Measurements from ENCODE around the gene SGK1.
"Not testable (repeated sequence)": the region's sequence is repeated elsewhere in the genome, so short reads cannot be mapped to it uniquely, and the experiment has no call there.

Gene SGK1

GRCh38 chr6:134326192-134326591, 8.3 kb upstream of the SGK1 start:
- not testable (repeated sequence) for DNase-seq

- no peak for DNase-seq
Measured at GRCh38 chr6:134324766-134325165, 6.9 kb upstream of the SGK1 start.

GRCh38 chr6:134324141-134324540, 6.2 kb upstream of the SGK1 start:
- no peak for DNase-seq

GRCh38 chr6:134323698-134324097, 5.8 kb upstream of the SGK1 start:
- no peak for DNase-seq

GRCh38 chr6:134323294-134323693, 5.4 kb upstream of the SGK1 start:
- DNase-seq, result no peak

- DNase-seq, result peak; percentile 83
Measured at GRCh38 chr6:134322216-134322615, 4.3 kb upstream of the SGK1 start.

GRCh38 chr6:134321246-134321645, 3.3 kb upstream of the SGK1 start:
- no peak for DNase-seq

- not testable (repeated sequence) for DNase-seq
Measured at GRCh38 chr6:134319686-134320085, 1.8 kb upstream of the SGK1 start.

- no peak for DNase-seq
Measured at GRCh38 chr6:134318974-134319281, 1.0 kb upstream of the SGK1 start.

GRCh38 chr6:134318236-134318973, 493 bp upstream of the SGK1 start:
- DNase-seq, result no peak

- no peak for DNase-seq
Measured at GRCh38 chr6:134316733-134317431, 1.0 kb downstream of the SGK1 start.

- DNase-seq, result no peak
Measured at GRCh38 chr6:134315974-134316441, 1.9 kb downstream of the SGK1 start.

- DNase-seq, result no peak
Measured at GRCh38 chr6:134315189-134315588, 2.7 kb downstream of the SGK1 start.

GRCh38 chr6:134314006-134314821, 3.7 kb downstream of the SGK1 start:
- no peak for DNase-seq

- DNase-seq, result no peak
Measured at GRCh38 chr6:134312038-134312660, 5.8 kb downstream of the SGK1 start.

GRCh38 chr6:134310817-134311216, 7.1 kb downstream of the SGK1 start:
- DNase-seq, result no peak

GRCh38 chr6:134309983-134310605, 7.8 kb downstream of the SGK1 start:
- DNase-seq, result peak; percentile 57

GRCh38 chr6:134309227-134309626, 8.7 kb downstream of the SGK1 start:
- no peak for DNase-seq

- no peak for DNase-seq
Measured at GRCh38 chr6:134308800-134309199, 9.1 kb downstream of the SGK1 start.

GRCh38 chr6:134307870-134308269, 10.0 kb downstream of the SGK1 start:
- DNase-seq, result no peak

GRCh38 chr6:134307075-134307474, 10.8 kb downstream of the SGK1 start:
- DNase-seq, result no peak

- not testable (repeated sequence) for DNase-seq
Measured at GRCh38 chr6:134304381-134304780, 13.5 kb downstream of the SGK1 start.

Measured in fibroblast of skin of scalp (primary cell).